ENCODE data around the gene HDAC9. TPM values are rescaled to one million over a fixed set of nuclear protein-coding genes. Genes with fewer than 3 reads are reported as not detected.

Gene HDAC9
- total RNA-seq, 1 experiment from 2014 or later: 14.7 TPM

GRCh38 chr7:18517646-18518045 is 22.1 kb downstream of the HDAC9 start:
- no peak for DNase-seq
- Histone ChIP-seq H3F3A (ENCODE audit: insufficient read depth, low read depth) (no peaks in the 10 kb centered on the region), H3K4me1 (replicated peaks; ENCODE audit: insufficient read depth) (peaks cover 12% of the 10 kb centered on the region), H2AFZ (no peak overlapping the region), H4K20me1 (ENCODE audit: insufficient read depth) (no peaks in the 10 kb centered on the region), H3K4me2 (no peak overlapping the region), H3K4me3 (no peak overlapping the region), H3K36me3 (ENCODE audit: low read depth) (no peaks in the 10 kb centered on the region; the same call in 1 of the 2 replicates), H3K9me2 (ENCODE audit: insufficient read depth) (no peaks in the 10 kb centered on the region), H3K79me2 (ENCODE audit: low read depth) (no peaks in the 10 kb centered on the region), H3K27ac (no peak overlapping the region), H3K27me3 (ENCODE audit: insufficient read depth, low read depth) (no peaks in the 10 kb centered on the region), H3K9me3 (ENCODE audit: insufficient read depth, low read depth) (no peaks in the 10 kb centered on the region; the same call in 1 of the 2 replicates)
- BruUV-seq (replicated peaks): no TSS peak
- ChIA-PET CTCF (no interaction called here), POLR2A (ENCODE audit: unreplicated experiment) (interaction anchor here (0.7 kb wide), 1 partner anchor 1684 kb away, joined by 12 read pairs; no protein-coding TSS in a partner anchor)
- TF ChIP-seq CTCF (conservative IDR thresholded peaks at IDR 0.05) (no peak), EZH2 (IDR thresholded peaks at IDR 0.05; ENCODE audit: low read depth) (no peak)
- intact Hi-C loops (cut with micrococcal nuclease; ENCODE audit: unreplicated experiment): no loop called here

- ChIA-PET POLR2A (ENCODE audit: unreplicated experiment) (no interaction called here), CTCF (no interaction called here)
- Histone ChIP-seq H3K27me3 (ENCODE audit: insufficient read depth, low read depth) (no peaks in the 10 kb centered on the region), H2AFZ (no peak overlapping the region), H3F3A (ENCODE audit: insufficient read depth, low read depth) (no peaks in the 10 kb centered on the region), H4K20me1 (ENCODE audit: insufficient read depth) (no peaks in the 10 kb centered on the region), H3K9me3 (ENCODE audit: insufficient read depth, low read depth) (no peaks in the 10 kb centered on the region; the same call in 1 of the 2 replicates), H3K4me3 (no peak overlapping the region), H3K27ac (no peak overlapping the region), H3K36me3 (ENCODE audit: low read depth) (no peaks in the 10 kb centered on the region; the same call in 1 of the 2 replicates), H3K4me1 (replicated peaks; ENCODE audit: insufficient read depth) (peaks cover 12% of the 10 kb centered on the region), H3K79me2 (ENCODE audit: low read depth) (no peaks in the 10 kb centered on the region), H3K4me2 (no peak overlapping the region), H3K9me2 (ENCODE audit: insufficient read depth) (no peaks in the 10 kb centered on the region)
- no peak for DNase-seq
- no TSS peak for BruUV-seq (replicated peaks)
- TF ChIP-seq CTCF (conservative IDR thresholded peaks at IDR 0.05) (no peak), EZH2 (IDR thresholded peaks at IDR 0.05; ENCODE audit: low read depth) (no peak)
- intact Hi-C loops (cut with micrococcal nuclease; ENCODE audit: unreplicated experiment): no loop called here
These were observed 23.0 kb downstream of the HDAC9 start for GRCh38 chr7:18518555-18518954.

- H3K27ac ChIP-seq: no peak overlapping the region
- POLR2A ChIA-PET (ENCODE audit: unreplicated experiment): interaction anchor here (0.6 kb wide), 1 partner anchor 12 kb away, joined by 5 read pairs; no protein-coding TSS in a partner anchor
- TF ChIP-seq CTCF (conservative IDR thresholded peaks at IDR 0.05) (no peak), EZH2 (IDR thresholded peaks at IDR 0.05; ENCODE audit: low read depth) (no peak)
These were observed 25.1 kb downstream of the HDAC9 start for GRCh38 chr7:18520450-18521235.

More at GRCh38 chr7:18520450-18521235, 25.1 kb downstream of the HDAC9 start:
- H3K4me1 ChIP-seq (replicated peaks; ENCODE audit: insufficient read depth): no peaks in the 10 kb centered on the region
- no peak for DNase-seq
- no peak overlapping the region for H3K4me3 ChIP-seq
- H3K9me2 ChIP-seq (ENCODE audit: insufficient read depth): no peaks in the 10 kb centered on the region; the same call in 1 of the 2 replicates
- H2AFZ ChIP-seq: no peak overlapping the region
- BruUV-seq (replicated peaks): no TSS peak
- H3K4me2 ChIP-seq: no peak overlapping the region
- H3K79me2 ChIP-seq (ENCODE audit: low read depth): no peaks in the 10 kb centered on the region
- no peaks in the 10 kb centered on the region for H3K27me3 ChIP-seq (ENCODE audit: insufficient read depth, low read depth)
- H3K36me3 ChIP-seq (ENCODE audit: low read depth): no peaks in the 10 kb centered on the region
- H4K20me1 ChIP-seq (ENCODE audit: insufficient read depth): no peaks in the 10 kb centered on the region
- CTCF ChIA-PET: no interaction called here
- H3K9me3 ChIP-seq (ENCODE audit: insufficient read depth, low read depth): no peaks in the 10 kb centered on the region; the same call in 1 of the 2 replicates
- intact Hi-C loops (cut with micrococcal nuclease; ENCODE audit: unreplicated experiment): no loop called here
- no peaks in the 10 kb centered on the region for H3F3A ChIP-seq (ENCODE audit: insufficient read depth, low read depth)

Data from PC-9 (cell line).